Immature natural killer cell (primary cell): Measurements from ENCODE around the gene PTN. TPM values are rescaled to one million over a fixed set of nuclear protein-coding genes. Genes with fewer than 3 reads are reported as not detected.

Source experiments
- DNase-seq, 3 donors: peaks; one replicate each; pipeline ENCODE4 v3.0.0; 2022; ENCODE audit warnings: mixed read lengths in 1 of 3
- H3K27ac Mint-ChIP-seq, 6 donors: one replicate each; pipeline ENCODE4 v1.8.0; 2020; ENCODE audit warnings: mixed read lengths in 6 of 6, mild to moderate bottlenecking in 5 of 6, inconsistent platforms in 4 of 6, moderate library complexity in 3 of 6
- H3K27me3 Mint-ChIP-seq, 3 donors: one replicate each; pipeline ENCODE4 v1.8.0; 2020 to 2021; ENCODE audit warnings: low read depth in 3 of 3, mild to moderate bottlenecking in 3 of 3, mixed read lengths in 3 of 3, moderate library complexity in 3 of 3, inconsistent platforms in 1 of 3
- H3K36me3 Mint-ChIP-seq, 3 donors: one replicate each; pipeline ENCODE4 v1.8.0; 2020; ENCODE audit warnings: mixed read lengths in 3 of 3, inconsistent platforms in 2 of 3, mild to moderate bottlenecking in 2 of 3
- H3K4me1 Mint-ChIP-seq, 2 donors: one replicate each; pipeline ENCODE4 v1.8.0; 2020; ENCODE audit warnings: inconsistent platforms in 2 of 2, mild to moderate bottlenecking in 2 of 2, mixed read lengths in 2 of 2, moderate library complexity in 1 of 2
- H3K4me3 Mint-ChIP-seq, 5 donors: one replicate each; pipeline ENCODE4 v1.8.0; 2020; ENCODE audit warnings: mild to moderate bottlenecking in 5 of 5, mixed read lengths in 5 of 5, inconsistent platforms in 3 of 5, moderate library complexity in 3 of 5
- H3K9me3 Mint-ChIP-seq, 6 donors: one replicate each; pipeline ENCODE4 v1.8.0; 2020; ENCODE audit warnings: mild to moderate bottlenecking in 6 of 6, mixed read lengths in 6 of 6, inconsistent platforms in 4 of 6, moderate library complexity in 3 of 6
- polyA plus RNA-seq, 3 donors: library from polyadenylated mRNA; unstranded; fragments of 300-500 nt; fragmentation: Illumina TruSeq; gene quantifications; one replicate each; pipeline ENCODE4 v1.2.3, GENCODE V29; 2021

The PTN gene
- polyA plus RNA-seq = not detected

DNA sequence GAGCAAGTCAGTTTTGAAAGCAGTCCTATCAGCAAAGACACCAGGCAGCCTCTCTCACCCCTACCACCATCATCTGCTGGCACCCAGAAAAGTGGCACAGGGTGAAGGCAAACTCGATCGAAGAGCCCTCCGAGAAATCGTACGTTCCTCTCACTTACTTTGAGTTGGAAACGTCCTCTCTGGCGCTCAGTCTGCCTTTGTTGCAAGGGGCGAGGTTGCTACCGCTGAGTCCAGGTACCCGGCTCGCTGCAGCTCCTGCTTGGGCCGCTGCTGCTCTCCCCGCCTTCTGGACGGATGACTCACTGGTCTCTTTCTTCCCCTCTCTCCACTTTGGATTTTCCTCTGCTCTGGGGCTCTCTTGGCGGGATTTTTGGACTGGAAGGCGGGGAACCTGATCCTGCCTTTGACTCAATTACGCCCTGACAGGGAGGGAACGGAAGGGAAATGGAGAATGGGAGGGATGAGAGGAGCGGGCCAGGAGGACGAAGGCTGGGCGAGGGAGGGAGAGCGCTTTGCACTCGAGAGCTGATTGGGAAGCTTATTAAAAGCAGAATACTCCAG is at the start of gene PTN:
Gene PTN (minus strand): TSS at position 453 of the 561 bp plus-strand sequence. CDS start 88,760 bp downstream, outside the sequence.
- no peaks in the 10 kb centered on the region for H3K36me3 Mint-ChIP-seq
- no peak within 1 kb of the TSS for H3K27ac Mint-ChIP-seq
- peaks cover 4 to 21% (median 11%) of the 10 kb centered on the region in 6 donors for H3K9me3 Mint-ChIP-seq
- no peaks in the 10 kb centered on the region for H3K4me1 Mint-ChIP-seq
- H3K27me3 Mint-ChIP-seq = peaks cover 0 to 4% (median 0%) of the 10 kb centered on the region in 3 donors
- H3K4me3 Mint-ChIP-seq = no peak within 1 kb of the TSS
- no peak for DNase-seq

DNA sequence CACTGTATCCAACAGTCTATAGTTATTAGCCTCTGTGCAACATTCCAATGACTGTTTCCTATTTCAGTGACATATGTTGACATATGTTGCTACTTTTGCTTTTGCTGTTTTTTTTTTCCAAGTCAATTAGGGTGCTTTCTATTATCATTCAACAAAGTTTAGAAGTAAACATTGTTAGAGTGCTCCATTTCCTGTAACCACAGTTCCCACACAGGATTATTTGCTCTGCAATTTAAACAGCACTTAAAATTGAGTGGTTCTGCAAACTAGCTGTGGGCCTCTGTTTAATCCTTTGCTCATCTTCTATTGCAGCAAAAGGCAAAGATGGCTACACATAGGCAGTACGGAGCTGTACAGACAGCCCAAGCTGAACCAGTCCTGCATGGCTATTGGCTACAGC is 46.5 kb upstream of the PTN start:
- Mint-ChIP-seq H3K27me3 (peaks cover 0 to 5% (median 2%) of the 10 kb centered on the region in 3 donors), H3K4me1 (no peaks in the 10 kb centered on the region), H3K9me3 (peaks cover 2 to 41% (median 5%) of the 10 kb centered on the region in 6 donors)

DNA sequence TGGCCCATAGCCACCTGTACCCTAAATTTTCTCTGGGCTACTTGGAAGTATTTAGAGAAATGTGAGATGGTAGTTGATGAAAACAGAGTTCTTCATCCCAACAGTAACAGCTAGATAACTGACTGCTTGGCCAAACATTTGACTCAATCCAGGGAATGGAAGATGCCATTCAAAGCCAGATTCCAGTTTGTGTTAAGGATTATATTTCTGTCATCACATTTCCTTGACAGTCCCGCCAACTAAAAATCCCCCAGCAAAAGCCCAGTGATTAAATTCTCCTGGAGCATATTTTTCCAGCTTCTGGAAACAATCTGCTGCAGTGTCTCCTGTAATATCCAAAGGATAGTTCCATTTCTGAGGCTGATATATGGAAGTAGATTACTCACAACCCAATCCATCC is 45.4 kb upstream of the PTN start:
- Mint-ChIP-seq H3K27me3 (peaks cover 0 to 2% (median 0%) of the 10 kb centered on the region in 3 donors), H3K4me3 (no peak overlapping the region), H3K27ac (no peak overlapping the region), H3K9me3 (peaks cover under 1 to 32% (median 4%) of the 10 kb centered on the region in 6 donors), H3K4me1 (no peaks in the 10 kb centered on the region), H3K36me3 (no peaks in the 10 kb centered on the region)
- no peak for DNase-seq

More for the DNA sequence above, 46.5 kb upstream of the PTN start:
- no peak overlapping the region for H3K27ac Mint-ChIP-seq
- no peak for DNase-seq
- no peak overlapping the region for H3K4me3 Mint-ChIP-seq
- no peaks in the 10 kb centered on the region for H3K36me3 Mint-ChIP-seq

GRCh38 chr7:137386966-137387365 is 43.4 kb upstream of the PTN start:
- Mint-ChIP-seq H3K4me3 (no peak overlapping the region), H3K9me3 (peaks cover 0 to 26% (median 8%) of the 10 kb centered on the region in 6 donors), H3K27ac (no peak overlapping the region), H3K4me1 (no peaks in the 10 kb centered on the region), H3K27me3 (peaks cover 0 to 2% (median 0%) of the 10 kb centered on the region in 3 donors), H3K36me3 (no peaks in the 10 kb centered on the region)
- no peak for DNase-seq

DNA sequence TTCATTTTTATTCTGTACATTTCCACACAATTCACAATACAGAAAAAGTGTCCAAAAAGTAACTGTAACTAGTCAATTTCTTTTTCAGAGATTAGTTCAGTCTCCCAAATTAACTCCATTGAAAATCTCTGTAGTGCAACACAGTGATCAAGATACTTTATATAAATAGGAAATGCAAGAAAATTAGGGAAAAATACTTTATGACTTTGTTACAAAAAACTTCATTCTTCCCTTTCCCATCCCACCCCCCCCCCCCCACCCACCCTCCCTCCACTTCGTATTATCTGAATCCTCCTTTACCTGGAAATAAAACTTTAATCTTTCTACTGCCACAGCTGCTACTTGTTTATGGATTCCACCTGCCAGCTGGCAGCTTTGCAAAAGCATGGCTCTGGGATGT is 37.5 kb upstream of the PTN start:
- peaks cover 0 to 2% (median 0%) of the 10 kb centered on the region in 3 donors for H3K27me3 Mint-ChIP-seq
- no peaks in the 10 kb centered on the region for H3K36me3 Mint-ChIP-seq
- DNase-seq = no peak
- H3K9me3 Mint-ChIP-seq = peaks cover 5 to 18% (median 9%) of the 10 kb centered on the region in 6 donors
- no peaks in the 10 kb centered on the region for H3K4me1 Mint-ChIP-seq
- no peak overlapping the region for H3K4me3 Mint-ChIP-seq
- no peak overlapping the region for H3K27ac Mint-ChIP-seq

GRCh38 chr7:137373507-137373906 is 30.0 kb upstream of the PTN start:
- Mint-ChIP-seq H3K4me3 (no peak overlapping the region), H3K4me1 (no peaks in the 10 kb centered on the region), H3K27me3 (peaks cover 0 to 2% (median 0%) of the 10 kb centered on the region in 3 donors), H3K27ac (no peak overlapping the region), H3K36me3 (no peaks in the 10 kb centered on the region), H3K9me3 (peaks cover 2 to 14% (median 8%) of the 10 kb centered on the region in 6 donors)
- no peak for DNase-seq

GRCh38 chr7:137371616-137372015 is 28.1 kb upstream of the PTN start:
- H3K27me3 Mint-ChIP-seq = peaks cover 0 to 2% (median 0%) of the 10 kb centered on the region in 3 donors
- H3K9me3 Mint-ChIP-seq = peaks cover 2 to 24% (median 9%) of the 10 kb centered on the region in 6 donors
- H3K27ac Mint-ChIP-seq = no peak overlapping the region

GRCh38 chr7:137366995-137367394 is 23.5 kb upstream of the PTN start:
- peaks cover 0 to 43% (median 16%) of the 10 kb centered on the region in 6 donors for H3K9me3 Mint-ChIP-seq
- H3K36me3 Mint-ChIP-seq = no peaks in the 10 kb centered on the region
- no peak for DNase-seq
- no peaks in the 10 kb centered on the region for H3K4me1 Mint-ChIP-seq
- H3K27me3 Mint-ChIP-seq = no peaks in the 10 kb centered on the region
- no peak overlapping the region for H3K4me3 Mint-ChIP-seq
- H3K27ac Mint-ChIP-seq = no peak overlapping the region

More at GRCh38 chr7:137371616-137372015, 28.1 kb upstream of the PTN start:
- Mint-ChIP-seq H3K4me1 (no peaks in the 10 kb centered on the region), H3K36me3 (no peaks in the 10 kb centered on the region), H3K4me3 (no peak overlapping the region)
- no peak for DNase-seq

DNA sequence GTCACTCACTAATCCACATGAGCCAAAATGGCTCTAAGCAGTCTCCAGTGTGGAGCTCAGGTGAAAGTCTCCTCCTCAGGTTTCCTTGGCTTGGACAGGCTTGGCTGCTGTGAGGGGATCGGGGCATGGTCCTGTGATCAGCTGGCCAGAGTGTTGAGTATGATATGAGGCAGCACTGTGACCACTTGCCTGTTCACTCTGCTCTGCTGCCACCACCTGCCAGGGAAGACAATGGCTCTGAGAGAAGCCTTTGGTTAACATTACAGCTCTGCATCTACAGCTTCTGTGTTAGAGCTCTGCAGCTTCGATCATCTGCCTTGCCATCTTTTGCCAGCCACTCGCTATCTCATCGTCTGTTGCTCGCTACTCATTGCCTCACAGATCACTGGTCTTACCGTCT is 20.1 kb upstream of the PTN start:
- no peak for DNase-seq
- Mint-ChIP-seq H3K27me3 (no peaks in the 10 kb centered on the region), H3K4me1 (no peaks in the 10 kb centered on the region), H3K36me3 (no peaks in the 10 kb centered on the region), H3K4me3 (no peak overlapping the region), H3K9me3 (peaks cover 3 to 61% (median 25%) of the 10 kb centered on the region in 6 donors), H3K27ac (no peak overlapping the region)

DNA sequence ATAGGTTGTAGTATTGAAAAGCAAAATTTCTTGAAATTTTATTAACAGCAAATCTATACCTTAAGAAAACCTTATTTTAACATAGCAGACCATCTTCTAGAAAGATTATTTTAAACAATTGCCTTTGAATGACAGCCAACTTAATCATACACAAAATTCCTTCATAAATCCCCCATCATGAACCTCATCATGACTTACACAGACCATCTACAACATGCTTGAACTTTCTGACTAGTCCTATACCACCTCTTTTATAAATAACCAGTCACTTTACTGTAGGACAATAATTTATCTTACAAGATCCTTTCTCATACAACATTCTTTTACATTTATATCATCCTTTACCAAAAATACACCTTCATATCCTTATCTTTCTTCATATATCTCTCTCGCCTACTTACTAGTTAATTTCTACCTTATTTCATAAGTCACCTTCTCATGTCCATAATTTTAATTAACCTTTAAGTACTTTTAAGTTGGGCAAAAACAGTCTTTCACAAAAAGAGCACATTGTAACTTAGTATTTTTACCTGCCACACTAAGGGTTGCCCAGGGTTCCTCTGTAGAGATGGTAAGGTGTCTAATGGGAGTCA is 16.6 kb upstream of the PTN start:
- Mint-ChIP-seq H3K9me3 (peaks cover 8 to 46% (median 22%) of the 10 kb centered on the region in 6 donors), H3K27me3 (no peaks in the 10 kb centered on the region), H3K4me1 (no peaks in the 10 kb centered on the region), H3K27ac (no peak overlapping the region), H3K4me3 (no peak overlapping the region), H3K36me3 (no peaks in the 10 kb centered on the region)
- DNase-seq = no peak

- H3K4me1 Mint-ChIP-seq = no peaks in the 10 kb centered on the region
- no peak overlapping the region for H3K27ac Mint-ChIP-seq
- no peaks in the 10 kb centered on the region for H3K27me3 Mint-ChIP-seq
- peaks cover 3 to 16% (median 6%) of the 10 kb centered on the region in 6 donors for H3K9me3 Mint-ChIP-seq
- DNase-seq = no peak
- H3K36me3 Mint-ChIP-seq = no peaks in the 10 kb centered on the region
- no peak overlapping the region for H3K4me3 Mint-ChIP-seq
These were observed 11.4 kb upstream of the PTN start for GRCh38 chr7:137354961-137355360.

- no peaks in the 10 kb centered on the region for H3K36me3 Mint-ChIP-seq
- no peak overlapping the region for H3K4me3 Mint-ChIP-seq
- DNase-seq = no peak
- H3K9me3 Mint-ChIP-seq = peaks cover 3 to 15% (median 8%) of the 10 kb centered on the region in 6 donors
- H3K27ac Mint-ChIP-seq = no peak overlapping the region
- H3K27me3 Mint-ChIP-seq = no peaks in the 10 kb centered on the region
- no peaks in the 10 kb centered on the region for H3K4me1 Mint-ChIP-seq
These were observed 10.9 kb upstream of the PTN start for GRCh38 chr7:137354396-137354795.

- no peaks in the 10 kb centered on the region for H3K27me3 Mint-ChIP-seq
- peaks cover 3 to 20% (median 8%) of the 10 kb centered on the region in 6 donors for H3K9me3 Mint-ChIP-seq
- no peaks in the 10 kb centered on the region for H3K36me3 Mint-ChIP-seq
- H3K4me1 Mint-ChIP-seq = no peaks in the 10 kb centered on the region
- no peak overlapping the region for H3K27ac Mint-ChIP-seq
- DNase-seq = no peak
- H3K4me3 Mint-ChIP-seq = no peak overlapping the region
These were observed 8.4 kb upstream of the PTN start for GRCh38 chr7:137351941-137352340.

DNA sequence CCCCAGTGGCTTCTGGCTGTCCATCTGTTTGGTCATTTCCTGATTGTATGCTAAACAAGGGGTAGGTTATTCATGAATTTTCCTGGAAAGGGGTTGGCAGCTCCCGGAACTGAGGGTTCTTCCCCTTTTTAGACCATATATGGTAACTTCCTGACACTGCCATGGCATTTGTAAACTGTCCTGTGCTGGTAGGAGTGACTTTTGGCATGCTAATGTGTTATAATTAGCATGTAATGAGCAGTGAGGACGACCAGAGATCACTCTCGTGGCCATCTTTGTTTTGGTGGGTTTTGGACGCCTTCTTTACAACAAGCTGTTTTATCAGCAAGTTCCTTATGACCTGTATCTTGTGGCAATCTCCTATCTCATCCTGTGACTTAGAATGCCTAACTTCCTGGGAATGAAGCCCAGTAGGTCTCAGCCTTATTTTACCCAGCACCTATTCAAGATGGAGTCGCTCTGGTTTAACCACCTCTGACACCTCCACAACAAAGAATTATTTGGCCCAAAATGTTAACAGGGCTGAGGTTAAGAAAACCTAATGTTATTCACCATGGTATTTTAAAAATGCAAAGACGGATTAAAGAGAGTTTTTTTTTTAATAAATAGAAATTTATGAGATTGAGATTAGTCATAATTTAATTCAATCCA is 2.4 kb upstream of the PTN start:
- Mint-ChIP-seq H3K9me3 (peaks cover 2 to 27% (median 9%) of the 10 kb centered on the region in 6 donors), H3K4me1 (no peaks in the 10 kb centered on the region), H3K36me3 (no peaks in the 10 kb centered on the region), H3K4me3 (no peak overlapping the region), H3K27ac (no peak overlapping the region), H3K27me3 (peaks cover 0 to 4% (median 0%) of the 10 kb centered on the region in 3 donors)
- no peak for DNase-seq
